Esophagus squamous epithelium (tissue), 5 donors: Measurements from ENCODE around the gene EAF1. TPM values are rescaled to one million over a fixed set of nuclear protein-coding genes. Genes with fewer than 3 reads are reported as not detected.

Experiments used
- DNase-seq: peaks from one replicate; lab custom pipeline; 2025; lab: John Stamatoyannopoulos, UW
- H3K27ac ChIP-seq, 4 donors: fragments of 200-600 bp; sonication (generic); one replicate each; pipeline ENCODE4 v1.5.1; 2016 to 2019; ENCODE audit warnings: mild to moderate bottlenecking in 1 of 4
- H3K27me3 ChIP-seq, 4 donors: fragments of 200-600 bp; sonication (generic); 1 replicate in 3 of 4; 2 replicates in 1 of 4; pipeline versions ENCODE4 v1.5.1 to v1.6.0; 2017 to 2021; ENCODE audit warnings: antibody characterized with exemption in 1 of 4
- H3K36me3 ChIP-seq, 3 donors: fragments of 200-600 bp; sonication (generic); one replicate each; pipeline ENCODE4 v1.5.1; 2016 to 2019
- H3K4me1 ChIP-seq, 3 donors: fragments of 200-600 bp; sonication (generic); one replicate each; pipeline ENCODE4 v1.5.1; 2017 to 2019
- H3K4me3 ChIP-seq, 4 donors: fragments of 200-600 bp; sonication (generic); 1 replicate in 3 of 4; 2 replicates in 1 of 4; pipeline ENCODE4 v1.5.1; 2016 to 2019; ENCODE audit warnings: mild to moderate bottlenecking in 2 of 4, moderate library complexity in 1 of 4
- H3K9me3 ChIP-seq, 3 donors: fragments of 200-600 bp; sonication (generic); one replicate each; pipeline ENCODE4 v1.5.1; 2016 to 2019
- CTCF ChIP-seq, 6 experiments: fragments of 450-650 bp in 4 of 6; fragments of 200-600 bp in 2 of 6; sonication (generic) in 2 of 6; IDR thresholded peaks; one replicate each; pipeline ENCODE4 v1.5.1; 2016 to 2019; ENCODE audit warnings: antibody characterized with exemption in 6 of 6, mild to moderate bottlenecking in 4 of 6, moderate library complexity in 4 of 6
- POLR2A ChIP-seq, 4 donors: fragments of 450-650 bp; IDR thresholded peaks; one replicate each; pipeline ENCODE4 v1.6.1; 2017; ENCODE audit warnings: antibody characterized with exemption in 4 of 4, mild to moderate bottlenecking in 4 of 4, moderate library complexity in 3 of 4
- WGBS, 2 donors: methylation state at CpG; one replicate each; pipeline ENCODE4 v1.1.5; 2018; 5-methylcytosine and 5-hydroxymethylcytosine counted together
- intact Hi-C: fragments of 100-400 bp; cut with DNase I; formaldehyde crosslinking; loops from one replicate; pipeline ENCODE4 v1.15.0; 2022
- total RNA-seq, 4 donors: library from RNA; depleted of rRNA; stranded (reverse); fragments of >200 nt; gene quantifications; one replicate each; pipeline ENCODE4 v1.1.0, GENCODE V29; 2016
- donor health status: DM: yes; HTN: yes; CAD: no.

Gene EAF1
- total RNA-seq, 4 donors from 2014 or later, result 15.8 to 23.5 (median 21.0) TPM

DNA sequence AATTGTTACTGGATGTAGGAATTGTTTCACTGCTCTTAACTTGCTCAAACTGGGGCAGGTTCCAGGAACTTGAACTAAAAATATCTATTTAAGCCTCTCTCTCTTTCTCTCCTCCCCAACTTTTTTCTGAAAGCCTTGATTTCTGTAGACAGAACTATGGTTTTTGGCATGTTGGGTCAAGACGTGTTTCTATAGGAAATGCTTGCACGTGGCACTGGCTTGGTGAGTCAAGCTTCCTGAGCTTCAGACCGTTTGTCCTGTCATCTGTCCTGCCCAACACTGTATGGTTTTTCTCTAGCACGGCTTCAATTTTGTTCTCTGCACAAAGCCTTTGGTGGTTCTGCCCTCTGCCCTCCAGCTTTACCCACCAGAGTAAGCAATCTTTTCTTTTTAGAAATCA lies 13.5 kb downstream of the EAF1 start:
- peaks cover 21 to 93% (median 33%) of the 10 kb centered on the region in 3 donors for H3K36me3 ChIP-seq
- H3K27ac ChIP-seq, result no peak overlapping the region
- TF ChIP-seq POLR2A (IDR thresholded peaks at IDR 0.05), result no peak
- no peak for TF ChIP-seq CTCF (IDR thresholded peaks at IDR 0.05)
- no peaks in the 10 kb centered on the region for H3K9me3 ChIP-seq
- peaks cover 0 to 8% (median 6%) of the 10 kb centered on the region in 3 donors for H3K4me1 ChIP-seq
- H3K4me3 ChIP-seq, result no peak overlapping the region
- H3K27me3 ChIP-seq, result no peaks in the 10 kb centered on the region
- 20 to 39% methylated on average over 4 of the region's 4 CpGs for whole genome bisulfite sequencing, 2 donors
- intact Hi-C loops, result no loop called here
- DNase-seq, result no peak

DNA sequence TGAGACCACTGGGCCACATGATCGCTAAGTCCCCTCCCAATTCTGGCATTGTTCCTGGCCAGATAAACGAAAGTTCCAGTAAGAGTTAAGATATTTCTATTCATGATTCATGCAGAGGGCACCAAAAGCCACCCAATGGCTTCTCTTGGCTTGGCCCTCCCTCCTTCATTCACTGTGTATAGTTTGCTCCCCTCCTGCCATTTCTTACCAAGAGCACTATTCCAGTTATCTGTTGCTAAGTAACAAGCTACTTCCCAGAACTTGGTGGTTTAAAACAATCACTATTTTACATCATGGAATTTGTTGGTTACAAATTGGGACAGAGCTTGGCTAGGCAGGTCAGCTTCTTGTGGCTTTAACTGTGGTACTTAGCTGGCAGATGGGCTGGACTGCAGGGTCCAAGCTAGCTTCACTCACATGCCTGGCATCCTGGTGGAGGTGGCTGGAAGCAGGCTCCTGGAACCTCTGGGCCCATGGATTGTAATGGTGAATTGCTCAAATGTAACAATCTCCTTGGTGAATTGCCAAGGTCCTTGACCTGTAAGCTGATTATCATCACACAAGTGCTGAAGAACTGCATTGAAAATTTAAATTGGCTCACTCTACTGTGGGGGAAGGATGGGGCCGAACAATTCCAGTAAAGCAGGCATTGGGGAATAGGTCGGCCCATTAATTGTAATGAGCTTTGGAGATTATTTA lies 16.6 kb downstream of the EAF1 start:
- no peaks in the 10 kb centered on the region for H3K27me3 ChIP-seq
- no peak overlapping the region for H3K4me3 ChIP-seq
- TF ChIP-seq POLR2A (IDR thresholded peaks at IDR 0.05), result no peak
- H3K4me1 ChIP-seq, result peaks cover 0 to 8% (median 6%) of the 10 kb centered on the region in 3 donors
- no peak overlapping the region for H3K27ac ChIP-seq
- H3K9me3 ChIP-seq, result no peaks in the 10 kb centered on the region
- H3K36me3 ChIP-seq, result peaks cover 4 to 63% (median 11%) of the 10 kb centered on the region in 3 donors
- no peak for DNase-seq
- intact Hi-C loops, result no loop called here
- WGBS, 2 donors, result 78 to 82% methylated on average over 4 of the region's 4 CpGs

DNA sequence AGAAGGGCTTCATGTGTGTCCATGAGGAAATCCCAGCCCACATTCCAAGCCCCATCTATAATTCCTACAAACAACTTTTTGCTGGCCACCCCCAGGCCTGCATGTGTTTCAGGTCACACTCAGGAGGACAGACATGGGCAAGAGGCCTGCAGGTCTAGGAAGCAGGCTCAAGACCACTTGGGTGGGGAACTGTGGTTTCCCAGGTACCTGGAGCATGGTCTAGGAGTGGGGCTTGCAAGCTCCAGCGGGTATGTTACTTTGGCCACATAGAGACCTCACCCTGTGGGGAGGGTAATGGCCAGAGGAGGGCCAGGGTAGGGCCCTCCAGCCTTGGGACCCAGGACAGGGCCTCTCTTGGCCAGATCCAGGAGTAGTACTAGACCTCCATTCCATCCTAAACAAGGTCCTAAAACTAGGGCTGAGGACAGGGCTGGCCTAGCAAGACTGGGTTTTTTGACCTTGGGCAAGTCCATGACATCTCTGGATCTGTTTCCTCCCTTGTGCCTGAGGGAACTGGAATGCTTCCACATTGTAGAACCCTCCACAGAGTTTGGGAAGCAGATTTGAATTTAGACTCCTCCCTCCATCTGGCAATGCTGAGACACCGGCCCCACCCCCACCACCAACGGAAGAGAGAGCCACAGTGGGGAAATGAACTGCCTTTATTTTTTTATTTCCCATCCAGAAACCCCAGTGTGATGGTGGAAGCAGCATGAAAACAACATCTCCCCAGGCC lies 22.3 kb downstream of the EAF1 start:
- Histone ChIP-seq H3K27me3 (no peaks in the 10 kb centered on the region), H3K27ac (no peak overlapping the region), H3K4me3 (no peak overlapping the region), H3K36me3 (peaks cover 0 to 11% (median 0%) of the 10 kb centered on the region in 3 donors), H3K9me3 (no peaks in the 10 kb centered on the region), H3K4me1 (no peaks in the 10 kb centered on the region)
- intact Hi-C loops, result no loop called here
- TF ChIP-seq CTCF (IDR thresholded peaks at IDR 0.05) (no peak), POLR2A (IDR thresholded peaks at IDR 0.05) (no peak)
- DNase-seq, result no peak
- WGBS, 2 donors, result 83 to 100% methylated on average over 1 of the region's 3 CpGs

DNA sequence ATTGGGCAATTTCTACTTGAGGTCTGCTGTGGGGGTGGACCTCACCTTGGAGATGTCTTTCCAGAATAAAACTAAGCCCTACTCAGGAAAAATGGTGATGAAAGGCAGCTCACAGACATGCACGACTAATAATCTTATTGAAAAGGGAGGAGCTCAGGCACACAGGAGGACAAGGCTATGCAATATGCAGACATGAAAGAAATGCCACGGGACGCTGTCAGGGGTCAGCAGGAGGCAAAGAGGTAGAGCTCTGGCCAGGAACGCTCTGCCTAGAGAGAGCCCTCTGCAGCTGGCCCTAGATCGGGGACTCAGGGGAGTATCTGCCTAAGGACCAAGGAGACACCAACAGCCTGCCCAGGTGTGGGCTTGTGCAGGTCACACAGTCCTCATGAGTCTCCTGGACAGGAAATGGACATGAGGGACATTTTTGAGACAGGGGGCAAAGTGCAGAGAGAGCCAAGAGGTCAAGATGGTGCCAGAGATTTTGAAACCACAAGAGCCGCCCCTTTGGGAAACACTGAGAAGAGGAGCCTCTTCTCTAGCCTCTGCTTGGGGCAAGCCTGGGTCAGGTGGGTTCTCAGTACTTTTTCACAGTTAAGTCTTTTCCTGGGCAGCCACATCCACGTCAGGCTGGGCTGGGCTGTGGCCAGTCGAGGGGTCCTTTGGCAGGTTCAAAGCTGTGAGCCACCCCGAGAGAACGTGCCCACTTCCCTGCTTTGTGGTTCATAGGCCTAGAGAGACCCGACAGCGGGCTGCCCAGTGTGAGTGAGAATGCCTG lies 23.2 kb downstream of the EAF1 start:
- Histone ChIP-seq H3K9me3 (no peaks in the 10 kb centered on the region), H3K4me1 (no peaks in the 10 kb centered on the region), H3K27me3 (no peaks in the 10 kb centered on the region), H3K27ac (no peak overlapping the region), H3K4me3 (no peak overlapping the region), H3K36me3 (peaks cover 0 to 5% (median 0%) of the 10 kb centered on the region in 3 donors)
- no peak for DNase-seq
- 85 to 90% methylated on average over 4 to 6 of the region's 12 CpGs for WGBS, 2 donors
- intact Hi-C loops, result no loop called here
- no peak for TF ChIP-seq CTCF (IDR thresholded peaks at IDR 0.05)
- no peak for TF ChIP-seq POLR2A (IDR thresholded peaks at IDR 0.05)

- Histone ChIP-seq H3K9me3 (no peaks in the 10 kb centered on the region), H3K27ac (no peak overlapping the region), H3K36me3 (peaks cover 0 to 5% (median 0%) of the 10 kb centered on the region in 3 donors), H3K4me3 (no peak overlapping the region), H3K27me3 (no peaks in the 10 kb centered on the region), H3K4me1 (no peaks in the 10 kb centered on the region)
- TF ChIP-seq POLR2A (IDR thresholded peaks at IDR 0.05) (no peak), CTCF (IDR thresholded peaks at IDR 0.05) (no peak)
- DNase-seq, result no peak
- 89 to 90% methylated on average over 7 to 13 of the region's 18 CpGs for WGBS, 2 donors
- intact Hi-C loops, result no loop called here
Measured at GRCh38 chr3:15451216-15452113, 24.1 kb downstream of the EAF1 start.
